Lower leg skin (tissue), 3 donors: ENCODE measurements around the gene RGS4.

Experiments
- POLR2A ChIP-seq, 2 donors: fragments of 450-650 bp; IDR thresholded peaks; one replicate each; pipeline ENCODE4 v1.6.1; 2016 to 2017; ENCODE audit warnings: antibody characterized with exemption in 2 of 2, mild to moderate bottlenecking in 1 of 2, moderate library complexity in 1 of 2
- TF ChIP-seq, protein P1 (sequence below), 3 donors: fragments of 450-650 bp; IDR thresholded peaks; one replicate each; pipeline ENCODE4 v1.5.1; 2016; ENCODE audit warnings: antibody characterized with exemption in 3 of 3, mild to moderate bottlenecking in 3 of 3, moderate library complexity in 2 of 3

DNA sequence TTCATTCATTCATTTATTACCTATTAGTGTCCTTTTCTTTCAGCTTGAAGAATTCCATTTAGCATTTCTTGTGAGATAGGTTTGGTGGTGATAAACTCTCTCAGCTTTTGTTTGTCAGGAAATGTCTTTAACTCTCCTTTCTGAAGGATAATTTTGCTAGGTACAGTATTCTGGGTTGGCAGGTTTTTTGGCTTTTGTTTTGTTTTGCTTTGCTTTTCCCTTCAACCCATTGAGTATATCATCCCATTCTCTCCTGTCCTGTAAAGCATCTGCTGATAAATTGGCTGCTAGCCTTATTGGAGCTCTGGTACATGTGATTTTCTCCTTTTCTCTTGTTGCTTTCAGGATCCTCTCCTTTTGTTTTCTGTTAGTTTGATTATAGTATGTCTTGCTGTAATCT, 47.0 kb upstream of the RGS4 start:
- TF ChIP-seq, protein P1, sequence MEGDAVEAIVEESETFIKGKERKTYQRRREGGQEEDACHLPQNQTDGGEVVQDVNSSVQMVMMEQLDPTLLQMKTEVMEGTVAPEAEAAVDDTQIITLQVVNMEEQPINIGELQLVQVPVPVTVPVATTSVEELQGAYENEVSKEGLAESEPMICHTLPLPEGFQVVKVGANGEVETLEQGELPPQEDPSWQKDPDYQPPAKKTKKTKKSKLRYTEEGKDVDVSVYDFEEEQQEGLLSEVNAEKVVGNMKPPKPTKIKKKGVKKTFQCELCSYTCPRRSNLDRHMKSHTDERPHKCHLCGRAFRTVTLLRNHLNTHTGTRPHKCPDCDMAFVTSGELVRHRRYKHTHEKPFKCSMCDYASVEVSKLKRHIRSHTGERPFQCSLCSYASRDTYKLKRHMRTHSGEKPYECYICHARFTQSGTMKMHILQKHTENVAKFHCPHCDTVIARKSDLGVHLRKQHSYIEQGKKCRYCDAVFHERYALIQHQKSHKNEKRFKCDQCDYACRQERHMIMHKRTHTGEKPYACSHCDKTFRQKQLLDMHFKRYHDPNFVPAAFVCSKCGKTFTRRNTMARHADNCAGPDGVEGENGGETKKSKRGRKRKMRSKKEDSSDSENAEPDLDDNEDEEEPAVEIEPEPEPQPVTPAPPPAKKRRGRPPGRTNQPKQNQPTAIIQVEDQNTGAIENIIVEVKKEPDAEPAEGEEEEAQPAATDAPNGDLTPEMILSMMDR (IDR thresholded peaks at IDR 0.05), result no peak
- no peak for TF ChIP-seq POLR2A (IDR thresholded peaks at IDR 0.05)
